ENCODE data around the gene SMARCD1.

The SMARCD1 gene

DNA sequence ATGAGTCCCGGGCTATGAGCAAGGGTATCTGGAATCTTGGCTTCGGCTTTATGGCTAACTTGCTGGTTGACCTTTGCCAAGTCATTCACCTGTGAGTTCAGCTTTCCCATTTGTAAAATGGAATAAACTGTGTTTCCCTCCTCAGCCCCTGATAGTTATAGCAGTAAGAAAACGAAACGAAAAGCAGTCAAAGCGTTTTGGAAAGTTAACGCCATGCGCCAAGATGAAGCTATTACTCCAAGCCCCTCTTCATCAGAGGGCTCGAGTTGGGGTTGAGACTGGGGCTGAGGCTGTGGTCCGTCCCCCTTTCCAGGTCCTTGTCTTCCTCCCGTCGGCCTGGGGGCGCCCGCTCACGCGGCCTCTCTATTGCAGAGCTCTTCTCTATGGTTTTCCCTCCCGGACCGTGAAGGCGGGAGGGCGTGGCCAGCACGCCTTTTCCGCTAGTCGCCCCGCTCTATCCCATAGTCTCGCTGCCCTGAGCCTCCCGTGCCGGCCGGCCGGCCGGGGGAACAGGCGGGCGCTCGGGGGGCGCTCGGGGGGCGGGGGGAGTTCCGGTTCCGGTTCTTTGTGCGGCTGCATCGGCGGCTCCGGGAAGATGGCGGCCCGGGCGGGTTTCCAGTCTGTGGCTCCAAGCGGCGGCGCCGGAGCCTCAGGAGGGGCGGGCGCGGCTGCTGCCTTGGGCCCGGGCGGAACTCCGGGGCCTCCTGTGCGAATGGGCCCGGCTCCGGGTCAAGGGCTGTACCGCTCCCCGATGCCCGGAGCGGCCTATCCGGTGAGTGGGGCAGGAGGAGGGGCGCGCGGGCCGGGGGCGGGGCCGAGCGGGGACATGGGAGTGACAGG lies at the start of gene SMARCD1:
Gene SMARCD1, plus strand, starts transcription at position 568 of the 840 bp plus-strand sequence. Its CDS starts 28 bp downstream, at position 596.
- in situ Hi-C loops (cut with MboI; ENCODE audit: low sequenced_read_pairs) = no loop called here

- in situ Hi-C loops (cut with MboI; ENCODE audit: low sequenced_read_pairs) = no loop called here
Observed at GRCh38 chr12:50038336-50038735, 46.8 kb upstream of the SMARCD1 start.

DNA sequence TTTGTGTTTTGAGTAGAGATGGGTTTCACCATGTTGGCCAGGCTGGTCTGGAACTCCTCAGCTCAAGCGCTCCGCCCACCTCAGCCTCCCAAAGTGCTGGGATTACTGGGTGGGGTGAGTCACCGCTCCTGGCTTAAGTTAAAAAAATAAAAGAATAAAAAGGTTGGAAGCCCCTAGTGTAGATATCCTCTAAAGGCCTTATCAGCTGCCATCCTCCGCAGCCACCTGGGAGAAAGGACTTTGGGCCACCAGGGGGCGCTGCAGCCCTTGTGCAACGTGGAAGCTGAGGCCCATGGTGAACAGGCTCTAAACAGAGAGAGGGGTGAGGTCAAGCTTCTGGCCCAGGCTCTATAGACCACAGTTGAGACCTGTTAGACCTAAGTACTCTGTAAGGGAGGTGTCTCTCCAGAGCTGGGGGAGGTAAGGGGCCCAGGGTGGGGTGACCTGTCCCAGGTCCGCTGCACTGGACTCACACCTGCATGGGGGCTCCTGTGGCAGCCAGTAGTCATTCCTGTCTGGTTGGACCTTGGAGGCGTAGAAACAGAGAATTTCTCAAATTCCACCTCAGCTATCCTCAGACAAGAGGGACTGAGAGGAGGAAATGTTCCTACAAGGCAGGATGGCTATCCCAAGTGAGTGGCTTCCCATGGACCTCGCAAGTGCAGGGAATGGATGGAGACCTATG lies 45.8 kb upstream of the SMARCD1 start:
- in situ Hi-C loops (cut with MboI; ENCODE audit: low sequenced_read_pairs) = no loop called here

DNA sequence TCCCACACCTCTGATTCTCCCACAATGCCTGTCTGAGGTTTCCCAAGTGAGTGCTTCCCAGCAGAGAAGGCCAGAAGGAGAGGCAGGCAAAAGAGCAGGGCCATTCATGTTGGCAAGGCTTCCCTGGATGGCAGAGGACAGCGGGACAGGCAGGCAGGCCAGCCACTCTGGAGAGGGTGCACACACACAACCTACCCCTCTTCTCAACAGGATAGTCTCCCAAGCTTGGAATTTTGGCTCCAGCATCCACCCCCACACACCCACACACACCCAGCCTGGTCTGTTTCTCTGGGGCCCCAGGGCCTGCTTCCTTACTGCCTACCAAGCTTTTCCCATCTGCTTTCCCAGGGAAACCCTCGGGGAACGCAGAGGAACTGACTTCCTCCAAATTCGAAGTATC lies 44.5 kb upstream of the SMARCD1 start:
- in situ Hi-C loops (cut with MboI; ENCODE audit: low sequenced_read_pairs) = no loop called here

DNA sequence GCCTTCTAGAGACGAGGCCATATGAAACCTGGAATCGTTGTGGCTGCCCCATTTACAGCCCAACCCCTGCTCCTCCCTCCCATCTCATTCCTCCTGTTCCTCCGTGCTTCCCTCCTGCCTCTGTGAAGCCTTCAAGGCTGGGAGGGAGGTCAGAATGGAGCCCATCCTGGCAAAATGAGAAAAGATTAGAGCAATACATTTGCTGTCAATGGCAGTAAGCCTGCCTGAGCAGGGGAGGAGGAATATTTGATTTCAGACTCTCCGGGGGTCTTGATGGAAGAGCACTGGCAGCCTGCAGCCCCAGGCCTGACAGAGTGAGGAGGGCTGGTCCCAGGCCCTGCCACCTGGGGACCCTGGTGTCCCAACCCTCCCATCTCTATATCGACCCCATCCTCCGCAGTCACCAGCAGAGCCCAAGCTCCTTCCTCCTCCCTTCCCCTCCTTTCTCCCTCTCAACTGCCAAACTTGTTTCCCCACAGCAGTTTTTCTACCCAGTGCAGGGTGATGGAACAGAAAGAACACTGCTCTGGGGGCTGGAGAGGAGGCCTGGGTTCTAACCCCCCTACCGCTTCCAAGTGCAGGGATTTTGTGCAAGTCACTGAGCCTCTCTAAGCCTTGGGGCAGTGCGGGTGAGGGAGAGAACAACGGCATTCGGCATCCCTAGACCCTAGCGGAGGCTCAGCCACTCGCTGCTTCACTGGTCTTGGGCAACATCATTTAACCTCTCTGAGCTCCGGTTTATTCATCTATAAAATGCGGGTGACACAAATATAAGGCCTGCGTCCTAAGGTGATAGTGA lies 43.9 kb upstream of the SMARCD1 start:
- in situ Hi-C loops (cut with MboI; ENCODE audit: low sequenced_read_pairs) = no loop called here

- in situ Hi-C loops (cut with MboI; ENCODE audit: low sequenced_read_pairs) = no loop called here
Observed at GRCh38 chr12:50041962-50042361, 43.2 kb upstream of the SMARCD1 start.

DNA sequence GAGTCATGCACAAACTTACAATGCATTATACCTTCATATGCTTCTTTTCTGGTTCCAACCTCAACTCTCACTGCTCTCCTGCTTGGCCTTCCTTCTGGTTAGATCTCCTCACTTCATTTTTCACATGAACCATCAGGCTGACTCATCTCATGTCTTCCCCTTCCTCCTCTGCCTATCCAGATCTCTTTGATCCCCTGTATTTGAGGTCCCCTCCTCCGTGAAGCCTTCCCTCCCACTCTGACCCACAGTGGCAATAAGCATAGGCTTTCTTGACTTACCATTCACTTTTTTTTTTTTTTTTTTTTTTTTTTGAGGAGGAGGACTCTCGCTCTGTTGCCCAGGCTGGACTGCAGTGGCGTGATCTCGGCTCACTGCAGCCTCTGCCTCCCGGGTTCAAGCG lies 42.4 kb upstream of the SMARCD1 start:
- in situ Hi-C loops (cut with MboI; ENCODE audit: low sequenced_read_pairs) = no loop called here

DNA sequence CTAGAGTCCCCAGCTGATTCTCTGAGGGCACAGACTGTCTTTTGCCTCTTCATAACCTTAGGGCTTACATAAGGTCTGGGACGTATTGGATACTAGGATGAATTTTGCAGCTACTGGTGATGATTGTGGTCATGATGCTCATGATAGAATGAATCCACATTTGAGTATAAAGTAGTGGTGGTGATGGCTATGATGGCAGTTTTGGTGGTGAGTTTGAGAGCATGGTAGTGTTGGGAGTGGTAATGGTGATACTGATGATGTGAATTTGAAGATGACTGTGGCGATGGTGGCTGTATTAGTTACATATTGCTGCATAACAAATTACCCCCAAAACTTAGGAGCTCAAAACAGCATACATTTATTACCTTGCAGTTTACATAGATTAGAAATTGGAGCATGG lies 41.8 kb upstream of the SMARCD1 start:
- in situ Hi-C loops (cut with MboI; ENCODE audit: low sequenced_read_pairs) = no loop called here

GRCh38 chr12:50043854-50044253 lies 41.3 kb upstream of the SMARCD1 start:
- in situ Hi-C loops (cut with MboI; ENCODE audit: low sequenced_read_pairs) = no loop called here

GRCh38 chr12:50047693-50048250 lies 37.4 kb upstream of the SMARCD1 start:
- in situ Hi-C loops (cut with MboI; ENCODE audit: low sequenced_read_pairs) = no loop called here

DNA sequence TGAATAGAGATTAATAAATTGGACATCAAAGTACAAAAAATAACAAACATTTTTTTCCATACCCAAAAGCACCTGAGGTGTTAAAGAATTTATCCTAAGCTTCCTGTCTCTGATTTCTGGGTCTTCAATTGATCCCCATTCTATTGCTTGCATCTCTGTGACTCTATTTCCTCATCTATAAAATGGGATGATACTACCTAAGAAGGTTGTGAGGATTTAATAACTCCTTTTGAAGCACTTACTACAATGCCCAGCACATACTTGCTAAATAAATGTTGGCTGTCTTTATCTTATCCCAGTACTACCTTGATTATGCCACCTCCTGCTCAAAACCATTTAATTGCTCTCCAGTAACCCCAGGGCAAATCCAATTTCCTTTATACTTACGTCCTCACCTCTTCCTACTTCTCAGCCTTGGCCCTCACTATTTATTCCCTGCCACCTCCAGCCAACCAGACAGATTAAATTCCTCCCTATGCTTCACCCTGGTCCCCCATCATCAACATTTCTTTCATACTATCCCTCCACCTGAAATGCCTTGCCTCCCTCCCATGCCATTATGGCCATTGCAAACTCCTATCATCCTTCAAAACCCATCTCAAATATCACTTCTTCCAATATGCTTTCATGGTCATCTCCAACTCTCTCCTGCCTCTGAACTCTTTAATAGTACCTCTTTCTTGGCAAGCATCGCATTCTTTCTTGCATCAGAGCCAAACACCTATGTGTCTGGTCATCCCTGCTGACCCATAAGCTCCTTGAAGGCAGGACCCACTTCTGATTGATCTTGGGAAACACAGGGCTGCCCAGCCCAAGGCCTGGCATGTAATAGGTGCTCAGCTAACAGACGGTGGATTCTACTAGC lies 35.7 kb upstream of the SMARCD1 start:
- in situ Hi-C loops (cut with MboI; ENCODE audit: low sequenced_read_pairs) = loop anchor here (25.0 kb wide), 1 partner anchor 187 kb away; no protein-coding TSS in a partner anchor

GRCh38 chr12:50050119-50050385 lies 35.1 kb upstream of the SMARCD1 start:
- in situ Hi-C loops (cut with MboI; ENCODE audit: low sequenced_read_pairs) = loop anchor here (25.0 kb wide), 1 partner anchor 188 kb away; no protein-coding TSS in a partner anchor

GRCh38 chr12:50050410-50051098 lies 34.6 kb upstream of the SMARCD1 start:
- in situ Hi-C loops (cut with MboI; ENCODE audit: low sequenced_read_pairs) = loop anchor here (25.0 kb wide), 1 partner anchor 188 kb away; no protein-coding TSS in a partner anchor

- in situ Hi-C loops (cut with MboI; ENCODE audit: low sequenced_read_pairs) = loop anchor here (25.0 kb wide), 1 partner anchor 189 kb away; no protein-coding TSS in a partner anchor
Observed at GRCh38 chr12:50051101-50051806, 33.9 kb upstream of the SMARCD1 start.

GRCh38 chr12:50052544-50052943 lies 32.6 kb upstream of the SMARCD1 start:
- in situ Hi-C loops (cut with MboI; ENCODE audit: low sequenced_read_pairs) = loop anchor here (25.0 kb wide), 1 partner anchor 190 kb away; no protein-coding TSS in a partner anchor

DNA sequence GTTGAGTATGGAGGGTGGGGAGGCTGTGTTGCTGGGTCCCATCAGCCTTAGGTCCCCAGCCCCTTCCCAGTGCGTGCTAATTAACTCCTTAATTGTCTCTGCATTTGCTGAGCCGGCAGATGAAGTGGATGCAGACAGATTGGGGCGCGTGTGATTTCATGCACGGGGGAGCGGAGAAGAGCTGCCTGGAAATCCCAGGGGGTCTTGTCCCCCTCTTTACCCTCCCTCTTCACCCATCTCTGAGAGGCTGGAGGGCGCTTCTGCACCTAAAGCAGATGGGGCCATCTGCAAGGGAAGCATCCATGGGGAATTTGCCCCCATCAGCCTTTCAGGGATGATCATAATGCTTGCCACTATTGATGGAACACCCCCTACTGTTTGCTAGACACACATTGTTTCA lies 32.2 kb upstream of the SMARCD1 start:
- in situ Hi-C loops (cut with MboI; ENCODE audit: low sequenced_read_pairs) = loop anchor here (25.0 kb wide), 1 partner anchor 191 kb away; no protein-coding TSS in a partner anchor

DNA sequence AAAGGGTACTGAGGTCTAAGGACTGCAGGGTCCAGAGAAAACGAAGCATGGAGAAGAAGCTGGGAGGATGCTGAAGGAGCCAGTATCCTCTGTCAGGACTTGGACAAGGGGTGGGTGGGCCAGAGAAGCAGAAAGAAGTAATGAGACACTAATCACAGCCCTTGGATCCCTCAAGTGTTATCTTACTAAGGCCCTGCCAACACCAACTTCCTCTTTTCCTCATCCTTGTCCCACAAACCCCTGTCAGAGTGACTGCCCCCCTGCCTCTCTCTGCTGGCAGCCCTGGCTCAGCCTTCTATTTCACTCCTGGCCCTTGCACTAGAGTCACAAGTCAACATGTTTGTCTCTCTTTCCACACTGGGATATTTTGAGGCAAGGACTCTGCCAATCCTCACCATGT lies 31.6 kb upstream of the SMARCD1 start:
- in situ Hi-C loops (cut with MboI; ENCODE audit: low sequenced_read_pairs) = loop anchor here (25.0 kb wide), 1 partner anchor 191 kb away; no protein-coding TSS in a partner anchor

GRCh38 chr12:50055831-50056638 lies 29.1 kb upstream of the SMARCD1 start:
- in situ Hi-C loops (cut with MboI; ENCODE audit: low sequenced_read_pairs) = loop anchor here (5.0 to 25.0 kb wide), 2 partner anchors 84 to 194 kb away; partner anchors contain the start of gene AQP6
